Gastrocnemius medialis (tissue), 4 donors: ENCODE measurements around the gene COL4A4. TPM values are rescaled to one million over a fixed set of nuclear protein-coding genes. Genes with fewer than 3 reads are reported as not detected.

ENCODE experiments used
- ATAC-seq, 2 donors: fragments of 150-250 bp; one replicate each; pipeline ENCODE4 v1.9.1; 2016
- DNase-seq, 2 donors: peaks; one replicate each; pipeline ENCODE4 v3.0.0-alpha.2; 2019
- H3K27ac ChIP-seq, 4 donors: fragments of 200-600 bp; sonication (generic); 1 replicate in 1 of 4; 2 replicates in 3 of 4; pipeline ENCODE4 v1.5.1; 2016 to 2018; ENCODE audit warnings: mild to moderate bottlenecking in 2 of 4, moderate library complexity in 1 of 4
- H3K27me3 ChIP-seq, 3 donors: fragments of 200-600 bp; sonication (generic) in 2 of 3; 1 replicate in 1 of 3; 2 replicates in 2 of 3; pipeline versions ENCODE4 v1.5.1 to v1.6.0; 2016 to 2019; ENCODE audit warnings: mild to moderate bottlenecking in 1 of 3, moderate library complexity in 1 of 3
- H3K36me3 ChIP-seq, 2 donors: fragments of 200-600 bp; sonication (generic) in 1 of 2; one replicate each; pipeline ENCODE4 v1.5.1; 2017 to 2018
- H3K4me1 ChIP-seq, 2 donors: fragments of 200-600 bp; sonication (generic) in 1 of 2; one replicate each; pipeline ENCODE4 v1.5.1; 2016 to 2017; ENCODE audit warnings: mild to moderate bottlenecking in 2 of 2
- H3K4me3 ChIP-seq, 4 donors: fragments of 200-600 bp; sonication (generic) in 3 of 4; 1 replicate in 1 of 4; 2 replicates in 3 of 4; pipeline ENCODE4 v1.5.1; 2016 to 2019; ENCODE audit warnings: mild to moderate bottlenecking in 2 of 4
- H3K9me3 ChIP-seq, 3 donors: fragments of 200-600 bp; sonication (generic) in 2 of 3; 1 replicate in 1 of 3; 2 replicates in 2 of 3; pipeline ENCODE4 v1.5.1; 2016 to 2019
- CTCF ChIP-seq, 5 experiments: fragments of 450-650 bp in 3 of 5; fragments of 200-600 bp in 2 of 5; sonication (generic) in 2 of 5; IDR thresholded peaks in 4 of 5; conservative IDR thresholded peaks in 1 of 5; 1 replicate in 4 of 5; 2 replicates in 1 of 5; pipeline ENCODE4 v1.5.1; 2016 to 2019; ENCODE audit warnings: antibody characterized with exemption in 5 of 5, mild to moderate bottlenecking in 3 of 5, moderate library complexity in 3 of 5
- POLR2A ChIP-seq, 2 donors: fragments of 450-650 bp; IDR thresholded peaks; one replicate each; pipeline ENCODE4 v1.6.1; 2017; ENCODE audit warnings: antibody characterized with exemption in 2 of 2, mild to moderate bottlenecking in 2 of 2, moderate library complexity in 2 of 2
- in situ Hi-C, 4 donors: fragments of 200-750 bp; cut with MboI; loops; one replicate each; pipeline versions ENCODE4 v1.15.0 to v1.8.0; 2017; ENCODE audit warnings: low sequenced_read_pairs in 4 of 4
- intact Hi-C: fragments of 100-400 bp; cut with DNase I; formaldehyde crosslinking; loops from one replicate; pipeline ENCODE4 v1.15.1; 2023; ENCODE audit warnings: low total_unique reads
- total RNA-seq, 4 donors: library from RNA; depleted of rRNA; stranded (reverse); fragments of >200 nt; gene quantifications; one replicate each; pipeline versions ENCODE4 v1.1.0 to v1.2.3, GENCODE V29; 2016

Gene COL4A4
- total RNA-seq, 4 donors from 2014 or later: 2.0 to 11.4 (median 5.7) TPM

- DNase-seq (no peak), ATAC-seq (no peak)
- in situ Hi-C loops (no loop called here), intact Hi-C loops (no loop called here)
- Histone ChIP-seq H3K9me3 (no peaks in the 10 kb centered on the region), H3K27ac (no peak overlapping the region), H3K4me3 (no peak overlapping the region), H3K4me1 (no peaks in the 10 kb centered on the region), H3K27me3 (no peaks in the 10 kb centered on the region), H3K36me3 (peaks cover 0 to 22% of the 10 kb centered on the region in 2 donors)
- TF ChIP-seq POLR2A (IDR thresholded peaks at IDR 0.05) (no peak), CTCF (IDR thresholded peaks at IDR 0.05 in 4 of 5, conservative IDR thresholded peaks at IDR 0.05 in 1 of 5) (no peak)
These were observed 17.5 kb downstream of the COL4A4 start for GRCh38 chr2:227146456-227146855.

GRCh38 chr2:227143895-227144294, 20.1 kb downstream of the COL4A4 start:
- Histone ChIP-seq H3K9me3 (no peaks in the 10 kb centered on the region), H3K36me3 (peaks cover 0 to 22% of the 10 kb centered on the region in 2 donors), H3K4me3 (no peak overlapping the region), H3K4me1 (no peaks in the 10 kb centered on the region), H3K27ac (no peak overlapping the region), H3K27me3 (no peaks in the 10 kb centered on the region)
- DNase-seq: no peak
- no peak for ATAC-seq
- intact Hi-C loops: no loop called here
- TF ChIP-seq POLR2A (IDR thresholded peaks at IDR 0.05) (no peak), CTCF (IDR thresholded peaks at IDR 0.05 in 4 of 5, conservative IDR thresholded peaks at IDR 0.05 in 1 of 5) (no peak)
- in situ Hi-C loops: no loop called here

GRCh38 chr2:227141301-227141700, 22.7 kb downstream of the COL4A4 start:
- intact Hi-C loops: no loop called here
- DNase-seq: no peak
- H3K36me3 ChIP-seq: peaks cover 0 to 13% of the 10 kb centered on the region in 2 donors
- no peak overlapping the region for H3K27ac ChIP-seq
- no peaks in the 10 kb centered on the region for H3K4me1 ChIP-seq
- TF ChIP-seq CTCF (IDR thresholded peaks at IDR 0.05 in 4 of 5, conservative IDR thresholded peaks at IDR 0.05 in 1 of 5): no peak
- no peak for ATAC-seq
- no peaks in the 10 kb centered on the region for H3K27me3 ChIP-seq
- no peaks in the 10 kb centered on the region for H3K9me3 ChIP-seq
- in situ Hi-C loops: no loop called here
- no peak overlapping the region for H3K4me3 ChIP-seq

- Histone ChIP-seq H3K4me1 (peaks cover 17 to 20% of the 10 kb centered on the region in 2 donors), H3K4me3 (no peak overlapping the region), H3K36me3 (no peaks in the 10 kb centered on the region), H3K27me3 (no peaks in the 10 kb centered on the region), H3K9me3 (no peaks in the 10 kb centered on the region), H3K27ac (no peak overlapping the region)
- ATAC-seq: no peak
- no peak for DNase-seq
- TF ChIP-seq CTCF (IDR thresholded peaks at IDR 0.05 in 4 of 5, conservative IDR thresholded peaks at IDR 0.05 in 1 of 5): no peak
- TF ChIP-seq POLR2A (IDR thresholded peaks at IDR 0.05): no peak
- in situ Hi-C loops (no loop called here), intact Hi-C loops (loop anchor here (5.0 kb wide), 1 partner anchor 193 kb away; the partner anchor contains the start of gene MFF)
These were observed 29.4 kb downstream of the COL4A4 start for GRCh38 chr2:227134591-227134990.

GRCh38 chr2:227132986-227133385, 31.0 kb downstream of the COL4A4 start:
- Histone ChIP-seq H3K4me3 (no peak overlapping the region), H3K27me3 (no peaks in the 10 kb centered on the region), H3K4me1 (peaks cover 17 to 20% of the 10 kb centered on the region in 2 donors), H3K9me3 (no peaks in the 10 kb centered on the region), H3K27ac (peak overlapping the region in 3 of 4 donors; percentile 6 to 57 (median 29)), H3K36me3 (no peaks in the 10 kb centered on the region)
- ATAC-seq (peak; percentile 66 to 82), DNase-seq (peak in 1 of 2 donors; percentile 52)
- in situ Hi-C loops: no loop called here
- intact Hi-C loops: loop anchor here (5.0 kb wide), 1 partner anchor 194 kb away; the partner anchor contains the start of gene MFF
- TF ChIP-seq POLR2A (IDR thresholded peaks at IDR 0.05): no peak
- TF ChIP-seq CTCF (IDR thresholded peaks at IDR 0.05 in 4 of 5, conservative IDR thresholded peaks at IDR 0.05 in 1 of 5): no peak
